Loucy (cell line): ENCODE measurements around the gene MYEOV.

Experiments used
- H2AFZ ChIP-seq: fragments of 200-600 bp; sonication (generic); 2 replicates; pipeline ENCODE4 v1.6.0; 2016; ENCODE audit warnings: antibody characterized with exemption, mild to moderate bottlenecking, low read length, moderate library complexity
- H3F3A ChIP-seq: fragments of 200-600 bp; 2 replicates; pipeline ENCODE4 v1.6.0; 2016; ENCODE audit warnings: antibody characterized with exemption, low read depth, mild to moderate bottlenecking
- H3K27me3 ChIP-seq: fragments of 200-600 bp; sonication (generic); 2 replicates; pipeline ENCODE4 v1.6.1; 2014; ENCODE audit warnings: low read length, mild to moderate bottlenecking; ENCODE audit not compliant: insufficient read depth, poor library complexity, severe bottlenecking
- H3K36me3 ChIP-seq: fragments of 200-600 bp; sonication (generic); 2 replicates; pipeline ENCODE4 v1.6.1; 2016; ENCODE audit warnings: low read length; ENCODE audit not compliant: insufficient read depth
- H3K4me1 ChIP-seq: fragments of 200-600 bp; sonication (generic); 2 replicates; pipeline ENCODE4 v1.5.1; 2014; ENCODE audit warnings: low read length, mild to moderate bottlenecking; ENCODE audit not compliant: insufficient read depth, poor library complexity, severe bottlenecking
- H3K4me2 ChIP-seq: fragments of 200-600 bp; sonication (generic); 2 replicates; pipeline ENCODE4 v1.6.0; 2014; ENCODE audit warnings: antibody characterized with exemption, low read length, low read depth, mild to moderate bottlenecking; ENCODE audit not compliant: poor library complexity, severe bottlenecking
- H3K4me3 ChIP-seq: fragments of 200-600 bp; sonication (generic); 2 replicates; pipeline ENCODE4 v1.5.1; 2014; ENCODE audit warnings: low read length, mild to moderate bottlenecking, mixed read lengths; ENCODE audit not compliant: poor library complexity, severe bottlenecking
- H3K79me2 ChIP-seq: fragments of 200-600 bp; sonication (generic); 2 replicates; pipeline ENCODE4 v1.6.1; 2014; ENCODE audit warnings: low read length; ENCODE audit not compliant: insufficient read depth
- H3K9ac ChIP-seq: fragments of 200-600 bp; sonication (generic); 2 replicates; pipeline ENCODE4 v1.6.0; 2014; ENCODE audit warnings: mild to moderate bottlenecking, low read depth, low read length, moderate library complexity; ENCODE audit not compliant: poor library complexity, severe bottlenecking
- H3K9me2 ChIP-seq: fragments of 200-600 bp; sonication (generic); replicated peaks from 2 replicates; pipeline ENCODE4 v1.6.1; 2016; ENCODE audit warnings: low read depth, low read length, mixed read lengths
- H3K9me3 ChIP-seq: fragments of 200-600 bp; sonication (generic); 2 replicates; pipeline ENCODE4 v1.6.1; 2014; ENCODE audit warnings: mild to moderate bottlenecking, antibody characterized with exemption, low read length, low read depth; ENCODE audit not compliant: insufficient read depth
- H4K20me1 ChIP-seq: fragments of 200-600 bp; sonication (generic); 2 replicates; pipeline ENCODE4 v1.6.0; 2014; ENCODE audit warnings: antibody characterized with exemption, low read length, mild to moderate bottlenecking; ENCODE audit not compliant: insufficient read depth, poor library complexity, severe bottlenecking
- CTCF ChIP-seq: fragments of 200-600 bp; sonication (generic); conservative IDR thresholded peaks from 2 replicates; pipeline ENCODE4 v1.5.1; 2014; ENCODE audit warnings: mild to moderate bottlenecking, antibody characterized with exemption, low read length
- EZH2phosphoT487 ChIP-seq: fragments of 200-600 bp; IDR thresholded peaks from 2 replicates; pipeline ENCODE4 v1.6.1; 2018; ENCODE audit warnings: antibody characterized with exemption, mild to moderate bottlenecking, moderate library complexity, borderline replicate concordance

Gene MYEOV

GRCh38 chr11:69251057-69251393 is 42.9 kb upstream of the MYEOV start:
- Histone ChIP-seq H3K36me3 (no peaks in the 10 kb centered on the region), H3K9ac (no peak overlapping the region), H4K20me1 (no peaks in the 10 kb centered on the region), H3K4me1 (no peaks in the 10 kb centered on the region), H3K4me3 (no peak overlapping the region), H3K27me3 (no peaks in the 10 kb centered on the region), H3K9me2 (no peaks in the 10 kb centered on the region), H3F3A (no peaks in the 10 kb centered on the region), H3K9me3 (peaks cover 4% of the 10 kb centered on the region; the same call in 1 of the 2 replicates), H3K79me2 (no peaks in the 10 kb centered on the region), H3K4me2 (no peak overlapping the region), H2AFZ (no peak overlapping the region)
- TF ChIP-seq EZH2phosphoT487 (no peak), CTCF (no peak)

- H3K27me3 ChIP-seq: no peaks in the 10 kb centered on the region
Observed at GRCh38 chr11:69251639-69252489, 42.1 kb upstream of the MYEOV start.

GRCh38 chr11:69252490-69252837 is 41.5 kb upstream of the MYEOV start:
- peaks cover 4% of the 10 kb centered on the region; the same call in 1 of the 2 replicates for H3K9me3 ChIP-seq
- H3K79me2 ChIP-seq: no peaks in the 10 kb centered on the region
- no peaks in the 10 kb centered on the region for H4K20me1 ChIP-seq
- H3K4me2 ChIP-seq: no peak overlapping the region
- H3K36me3 ChIP-seq: no peaks in the 10 kb centered on the region
- TF ChIP-seq CTCF (no peak), EZH2phosphoT487 (no peak)
- no peaks in the 10 kb centered on the region for H3K4me1 ChIP-seq
- H2AFZ ChIP-seq: no peak overlapping the region
- no peaks in the 10 kb centered on the region for H3K27me3 ChIP-seq
- no peak overlapping the region for H3K9ac ChIP-seq
- H3K4me3 ChIP-seq: no peak overlapping the region
- no peaks in the 10 kb centered on the region for H3K9me2 ChIP-seq
- no peaks in the 10 kb centered on the region for H3F3A ChIP-seq

More at GRCh38 chr11:69251639-69252489, 42.1 kb upstream of the MYEOV start:
- no peaks in the 10 kb centered on the region for H3K4me1 ChIP-seq
- no peaks in the 10 kb centered on the region for H4K20me1 ChIP-seq
- H3K4me3 ChIP-seq: no peak overlapping the region
- H3K9me3 ChIP-seq: peaks cover 4% of the 10 kb centered on the region; the same call in 1 of the 2 replicates
- no peak overlapping the region for H2AFZ ChIP-seq
- H3K9ac ChIP-seq: no peak overlapping the region
- no peaks in the 10 kb centered on the region for H3K9me2 ChIP-seq
- H3F3A ChIP-seq: no peaks in the 10 kb centered on the region
- H3K79me2 ChIP-seq: no peaks in the 10 kb centered on the region
- no peaks in the 10 kb centered on the region for H3K36me3 ChIP-seq
- TF ChIP-seq EZH2phosphoT487 (no peak), CTCF (no peak)
- H3K4me2 ChIP-seq: no peak overlapping the region
